Endometrial microvascular endothelial cells (primary cell): ENCODE results near the gene CSNK2B. TPM values are rescaled to one million over a fixed set of nuclear protein-coding genes. Genes with fewer than 3 reads are reported as not detected.
"Not testable (repeated sequence)": the region's sequence is repeated elsewhere in the genome, so short reads cannot be mapped to it uniquely, and the experiment has no call there.

Source experiments
- in situ Hi-C: cut with HindIII; loops from 2 replicates; pipeline ENCODE4 v1.10.0; 2017; ENCODE audit warnings: low sequenced_read_pairs, low pct_unique_long_range_greater_than_20kb; ENCODE audit errors: inconsistent ontology term
- total RNA-seq: library from RNA; depleted of rRNA; stranded (reverse); fragments of >200 nt; gene quantifications from one replicate; pipeline ENCODE4 v1.2.3, GENCODE V29; 2015; ENCODE audit errors: inconsistent ontology term

CSNK2B gene
- total RNA-seq, 1 donor from 2014 or later: 271 TPM

DNA sequence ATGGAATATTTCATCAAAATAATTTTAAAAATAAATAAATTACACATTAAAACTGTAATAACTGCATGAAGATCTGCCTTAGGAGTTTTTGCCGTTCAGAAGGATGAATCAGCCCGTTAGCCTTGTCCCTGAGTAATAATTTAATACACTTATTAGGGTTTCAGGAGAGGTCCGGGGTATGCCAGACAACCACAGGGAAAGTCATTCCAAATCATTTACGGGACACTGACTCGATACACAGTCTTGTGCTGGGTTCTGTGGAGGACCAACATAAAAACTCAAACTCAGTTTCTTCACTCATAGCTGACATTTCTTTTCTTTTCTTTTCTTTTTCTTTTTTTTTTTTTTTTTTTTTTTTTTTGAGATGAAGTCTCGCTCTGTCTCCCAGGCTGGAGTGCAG is 40.1 kb downstream of the CSNK2B start:
- in situ Hi-C loops: no loop called here

DNA sequence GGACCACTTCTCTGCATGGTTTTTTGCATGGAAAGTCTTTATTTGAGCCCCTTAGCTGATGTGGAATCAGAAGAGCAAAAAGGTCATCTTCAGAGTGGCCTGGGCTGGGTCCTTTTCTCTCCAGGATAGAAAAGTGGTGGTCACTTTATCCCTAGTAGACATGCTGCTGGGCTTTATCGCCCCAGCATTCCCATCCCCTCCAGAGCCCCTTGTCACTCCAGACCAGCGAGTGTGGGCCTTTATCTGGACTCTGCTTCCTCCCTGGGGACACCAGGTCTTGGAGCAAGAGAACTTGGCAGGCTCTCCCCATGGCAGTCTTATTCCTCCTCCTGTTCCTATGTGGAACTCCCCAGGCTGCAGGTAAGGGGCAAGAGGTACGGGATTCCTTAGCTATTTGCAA is 40.7 kb downstream of the CSNK2B start, which contains the start of gene LY6G6F:
Gene LY6G6F (plus strand): TSS at position 268 of the 400 bp plus-strand sequence. CDS start 41 bp downstream, at position 309.
- in situ Hi-C loops: no loop called here

DNA sequence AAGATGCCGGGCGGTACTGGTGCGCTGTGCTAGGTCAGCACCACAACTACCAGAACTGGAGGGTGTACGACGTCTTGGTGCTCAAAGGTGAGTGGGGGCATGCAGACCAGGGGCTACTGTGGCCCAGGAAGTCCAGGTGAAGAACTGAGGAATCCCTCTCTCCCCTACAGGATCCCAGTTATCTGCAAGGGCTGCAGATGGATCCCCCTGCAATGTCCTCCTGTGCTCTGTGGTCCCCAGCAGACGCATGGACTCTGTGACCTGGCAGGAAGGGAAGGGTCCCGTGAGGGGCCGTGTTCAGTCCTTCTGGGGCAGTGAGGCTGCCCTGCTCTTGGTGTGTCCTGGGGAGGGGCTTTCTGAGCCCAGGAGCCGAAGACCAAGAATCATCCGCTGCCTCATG is 41.8 kb downstream of the CSNK2B start:
- in situ Hi-C loops: no loop called here

DNA sequence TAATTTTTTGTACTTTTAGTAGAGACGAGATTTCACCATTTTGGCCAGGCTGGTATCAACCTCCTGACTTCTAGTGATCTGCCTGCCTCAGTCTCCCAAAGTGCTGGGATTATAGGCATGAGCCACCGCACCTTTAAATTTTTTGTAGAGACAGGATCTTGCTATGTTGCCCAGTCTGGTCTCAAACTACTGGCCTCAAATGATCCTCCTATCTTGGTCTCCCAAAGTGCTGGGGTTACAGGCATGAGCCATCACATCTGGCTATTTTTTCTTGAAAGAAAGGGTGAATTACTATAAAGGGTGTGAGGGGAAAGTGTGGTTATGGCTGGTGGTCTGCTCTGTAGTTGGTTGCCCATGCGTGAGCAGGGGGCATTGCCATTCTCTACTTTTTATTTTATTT is 42.3 kb downstream of the CSNK2B start:
- in situ Hi-C loops: no loop called here

DNA sequence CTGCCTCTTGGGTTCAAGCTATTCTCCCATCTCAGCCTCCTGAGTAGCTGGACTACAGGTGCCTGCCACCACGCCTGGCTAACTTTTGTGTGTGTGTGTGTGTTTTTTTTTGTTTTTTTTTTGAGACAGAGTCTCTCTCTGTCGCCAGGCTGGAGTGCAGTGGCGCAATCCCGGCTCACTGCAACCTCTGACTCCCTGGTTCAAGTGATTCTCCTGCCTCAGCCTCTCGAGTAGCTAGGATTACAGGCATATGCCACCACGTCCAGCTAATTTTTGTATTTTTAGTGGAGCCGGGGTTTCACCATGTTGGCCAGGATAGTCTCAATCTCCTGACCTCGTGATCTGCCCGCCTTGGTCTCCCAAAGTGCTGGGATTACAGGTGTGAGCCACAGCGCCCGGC is 43.3 kb downstream of the CSNK2B start:
- in situ Hi-C loops: not testable (repeated sequence)

DNA sequence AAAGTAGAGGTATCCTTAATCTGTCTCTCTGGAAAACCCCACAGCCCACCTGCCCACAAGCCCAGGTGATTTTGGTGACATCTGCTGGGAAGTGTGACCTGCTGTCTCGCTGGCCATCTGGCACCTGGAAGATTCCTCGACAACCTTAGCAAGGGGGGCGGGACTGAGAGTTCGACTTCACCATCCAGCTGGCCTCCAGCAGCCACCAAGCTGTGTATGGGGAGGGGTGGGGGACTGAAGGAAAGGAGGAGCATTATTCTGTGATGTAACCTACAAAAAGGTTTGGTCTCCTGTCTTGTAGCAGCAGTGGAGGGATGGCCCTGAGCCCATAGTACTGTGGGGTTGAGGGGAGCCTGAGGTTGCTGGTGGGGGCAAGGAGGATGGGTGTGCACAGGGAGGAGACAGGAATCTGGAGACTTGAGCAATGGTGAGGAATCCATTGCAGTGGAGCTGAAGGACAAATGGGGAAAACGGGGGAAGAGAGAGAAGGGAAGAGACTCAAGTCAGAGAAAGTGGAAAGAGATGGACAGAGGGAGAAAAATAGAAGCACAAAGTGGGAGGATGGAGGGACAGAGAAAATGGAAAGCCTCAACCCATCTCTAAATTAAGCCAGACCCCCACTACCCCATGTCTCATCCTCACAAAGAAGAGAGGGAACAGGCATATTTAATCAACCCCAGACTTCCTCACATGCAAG is 44.8 kb downstream of the CSNK2B start:
- in situ Hi-C loops: no loop called here

DNA sequence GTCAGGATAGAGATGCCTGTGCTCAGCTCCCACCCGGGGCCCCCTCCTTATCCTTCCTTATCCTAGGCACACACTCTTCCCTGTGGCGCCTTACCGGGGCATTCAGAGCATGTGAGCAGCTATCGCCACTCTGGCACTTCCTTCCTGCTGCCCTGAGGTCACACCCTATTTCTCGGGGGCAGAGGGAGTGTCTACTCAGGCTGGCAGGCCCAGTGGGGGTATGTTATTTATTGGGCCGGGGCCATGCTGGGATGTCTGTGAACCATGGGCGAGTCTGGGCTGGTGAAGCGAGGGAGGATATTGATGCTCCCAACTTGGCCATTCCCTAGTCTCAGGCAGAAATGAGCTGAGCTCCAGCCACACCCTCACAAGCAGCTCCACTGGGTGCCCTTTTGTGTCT is 45.4 kb downstream of the CSNK2B start:
- in situ Hi-C loops: no loop called here

DNA sequence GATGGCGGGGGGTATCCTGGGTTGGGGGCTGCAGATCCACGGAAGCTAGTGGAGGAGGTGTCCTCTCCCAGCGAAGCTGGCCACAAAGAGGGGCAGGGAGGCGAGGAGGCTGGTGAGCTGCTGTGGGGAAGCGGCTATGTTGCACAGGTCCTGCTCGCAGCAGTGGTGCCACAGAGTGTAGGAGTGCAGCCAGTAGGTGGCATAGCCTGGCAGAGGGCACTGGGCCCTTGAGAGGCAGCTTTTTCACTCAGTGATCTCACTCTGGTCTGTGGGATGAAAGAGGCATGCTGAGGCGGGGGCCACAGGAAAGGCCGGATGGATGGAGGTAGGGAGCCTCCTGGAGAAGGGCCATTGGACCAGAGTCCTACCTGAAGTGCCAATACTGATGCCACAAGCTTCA is 46.4 kb downstream of the CSNK2B start:
- in situ Hi-C loops: no loop called here

DNA sequence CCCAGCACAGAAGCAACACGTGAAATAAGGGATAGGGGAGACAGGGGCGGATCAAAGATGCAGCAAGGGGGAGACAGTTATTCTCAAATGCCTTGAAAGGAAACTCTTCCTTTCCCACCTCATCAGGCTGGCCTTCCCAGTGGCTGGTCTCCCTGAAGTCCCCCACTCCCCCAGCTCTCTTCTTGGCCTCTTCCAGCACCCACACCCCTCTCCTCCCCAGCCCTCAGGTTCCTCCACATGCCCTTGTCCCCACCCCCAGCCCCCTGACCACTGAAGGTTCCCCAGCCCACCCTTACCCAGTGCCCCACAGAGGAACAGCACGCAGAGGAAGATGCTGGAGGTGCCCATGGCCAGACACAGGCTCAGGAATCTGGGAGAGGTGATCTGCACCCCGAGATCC is 47.6 kb downstream of the CSNK2B start:
- in situ Hi-C loops: no loop called here

DNA sequence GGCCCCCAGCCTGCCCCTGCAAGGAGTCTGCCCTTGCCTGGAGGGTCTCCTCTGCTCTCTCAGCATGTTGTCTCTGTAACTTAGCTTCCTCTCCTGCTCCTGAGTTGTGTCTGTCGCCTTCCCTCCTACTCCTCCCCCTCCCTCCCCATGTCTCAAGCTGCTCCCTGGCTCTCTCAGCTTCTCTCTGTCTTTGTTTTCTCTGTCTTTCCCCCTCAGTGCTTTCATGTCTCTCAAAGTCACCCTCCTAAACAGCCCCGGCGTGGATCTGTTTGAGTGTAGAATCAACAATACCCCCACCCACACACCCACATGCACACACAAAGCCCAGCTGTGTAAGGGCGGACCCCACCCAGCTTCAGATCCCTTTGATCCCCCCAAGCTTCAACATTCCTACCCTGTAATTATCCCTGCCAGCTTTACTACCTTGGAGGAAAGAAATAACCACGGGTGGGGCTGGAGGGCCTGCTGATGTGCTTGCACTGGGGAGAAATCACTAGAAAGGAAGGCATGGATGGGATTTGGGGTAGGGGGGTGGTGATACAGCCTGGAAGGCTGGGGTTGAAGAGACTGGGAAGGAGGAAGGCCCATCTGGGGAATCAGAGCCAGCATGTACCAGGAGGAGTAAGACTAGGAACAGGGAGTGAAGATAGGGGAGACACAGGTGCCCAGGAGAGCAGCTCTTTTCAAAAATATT is 48.3 kb downstream of the CSNK2B start:
- in situ Hi-C loops: no loop called here

DNA sequence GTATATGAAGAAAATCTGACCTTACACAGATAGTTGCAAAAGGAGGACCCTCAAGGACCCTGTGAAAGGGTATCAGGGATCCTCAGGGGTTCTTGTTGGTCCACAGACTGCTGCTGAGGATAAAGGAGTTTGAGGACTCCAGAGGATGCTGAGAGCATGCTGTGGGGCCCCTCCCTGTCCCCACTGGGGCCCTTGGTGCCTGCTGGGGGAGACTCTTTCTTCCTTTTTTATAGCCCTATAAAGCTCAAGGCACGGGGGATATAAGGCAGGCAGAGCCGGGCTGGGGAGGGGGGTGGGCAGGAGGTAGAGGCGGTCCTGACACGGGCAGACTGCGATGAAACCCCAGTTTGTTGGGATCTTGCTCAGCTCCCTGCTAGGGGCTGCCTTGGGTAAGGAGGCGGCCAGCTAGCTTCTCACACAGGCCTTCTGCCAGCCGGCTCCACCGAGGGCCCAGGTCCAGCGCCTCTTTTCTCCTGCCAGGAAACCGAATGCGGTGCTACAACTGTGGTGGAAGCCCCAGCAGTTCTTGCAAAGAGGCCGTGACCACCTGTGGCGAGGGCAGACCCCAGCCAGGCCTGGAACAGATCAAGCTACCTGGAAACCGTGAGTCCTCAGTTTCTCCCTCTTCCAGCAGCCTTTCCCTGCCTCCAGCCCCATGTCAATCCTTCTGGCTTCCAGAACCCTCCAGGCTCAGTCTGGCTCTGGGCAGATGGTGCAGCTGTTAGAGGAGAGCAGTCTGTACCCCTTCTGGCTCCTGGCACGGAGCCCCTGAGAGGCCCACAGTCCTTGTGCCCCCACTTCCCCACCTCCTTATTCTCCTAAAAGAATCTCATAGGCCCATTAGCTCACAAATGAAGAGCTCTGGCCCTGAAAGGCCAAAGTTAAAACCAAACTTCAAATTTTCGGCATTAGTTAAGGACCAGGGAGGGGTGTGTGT is 49.4 kb downstream of the CSNK2B start, which contains the start of gene LY6G6D:
Gene LY6G6D (plus strand): TSS at position 327 of the 937 bp plus-strand sequence. CDS start 8 bp downstream, at position 335.
- in situ Hi-C loops: no loop called here

DNA sequence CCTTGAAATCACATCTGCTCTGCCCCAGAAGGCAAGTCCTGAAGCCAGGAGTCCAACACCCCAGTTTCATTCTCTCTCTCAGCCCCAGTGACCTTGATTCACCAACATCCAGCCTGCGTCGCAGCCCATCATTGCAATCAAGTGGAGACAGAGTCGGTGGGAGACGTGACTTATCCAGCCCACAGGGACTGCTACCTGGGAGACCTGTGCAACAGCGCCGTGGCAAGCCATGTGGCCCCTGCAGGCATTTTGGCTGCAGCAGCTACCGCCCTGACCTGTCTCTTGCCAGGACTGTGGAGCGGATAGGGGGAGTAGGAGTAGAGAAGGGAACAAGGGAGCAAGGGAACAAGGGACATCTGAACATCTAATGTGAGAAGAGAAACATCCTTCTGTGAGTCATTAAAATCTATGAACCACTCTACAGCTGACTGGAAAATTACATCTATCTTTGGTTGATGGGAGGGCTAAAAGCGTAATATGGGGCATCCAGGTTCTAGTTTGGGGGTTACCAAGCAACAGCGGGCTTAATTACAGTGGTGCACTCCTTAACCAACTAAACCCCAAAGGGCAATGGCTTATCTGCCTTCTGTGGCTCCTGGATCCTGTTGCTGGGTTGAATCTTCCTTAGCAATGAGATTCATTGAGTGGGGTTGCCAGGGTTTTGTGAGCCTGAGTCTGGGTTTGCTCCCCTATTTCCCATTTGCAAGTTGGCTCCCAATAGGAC is 51.8 kb downstream of the CSNK2B start:
- in situ Hi-C loops: no loop called here

DNA sequence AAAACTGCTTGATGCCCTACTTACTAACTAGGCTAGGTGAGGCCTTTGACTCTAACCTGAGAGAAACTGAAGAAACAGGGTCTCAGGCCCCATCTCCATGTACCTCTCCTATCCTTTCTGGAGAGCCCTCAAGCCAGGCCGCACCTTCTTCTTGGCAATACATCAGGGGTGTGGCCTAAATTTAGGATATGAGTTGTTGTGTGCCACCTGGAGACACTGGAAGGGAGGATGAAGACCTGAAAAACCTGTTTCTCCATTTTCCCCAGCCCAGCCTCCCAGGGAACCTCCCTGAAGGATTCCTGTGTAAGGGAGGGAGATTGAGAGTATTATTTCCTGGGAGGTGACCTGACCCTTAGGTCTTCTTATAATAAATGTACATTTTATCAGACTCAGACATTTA is 52.4 kb downstream of the CSNK2B start:
- in situ Hi-C loops: no loop called here

DNA sequence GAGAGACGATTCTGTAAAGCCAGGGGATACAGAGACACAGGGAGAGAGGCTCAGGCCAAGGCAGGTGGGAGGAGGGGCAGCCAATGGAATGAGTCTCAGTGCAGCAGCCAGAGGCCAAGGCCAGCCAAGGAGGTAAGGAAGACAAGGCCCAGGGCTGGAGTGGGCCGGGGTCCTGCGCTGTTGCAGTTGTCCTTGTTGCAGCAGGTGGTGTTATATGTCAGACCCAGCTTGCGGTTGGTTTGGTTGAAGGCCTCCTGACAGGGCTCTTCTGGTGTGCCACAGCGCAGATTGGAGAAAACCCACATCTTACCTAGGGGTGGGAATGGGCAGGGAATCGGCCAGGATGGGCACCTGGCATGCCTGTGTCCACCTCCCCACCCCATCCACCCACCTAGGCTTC is 53.1 kb downstream of the CSNK2B start:
- in situ Hi-C loops: no loop called here

Other genes starting within 250 kb of the CSNK2B start
- gene MICB, start 167.9 kb upstream of the CSNK2B start, total RNA-seq: 26.1 TPM
- gene MCCD1, start 137.1 kb upstream of the CSNK2B start, total RNA-seq: not detected
- 465 TPM for gene DDX39B, start 124.1 kb upstream of the CSNK2B start, total RNA-seq
- gene ATP6V1G2, start 119.5 kb upstream of the CSNK2B start, total RNA-seq: not detected
- 13.1 TPM for gene NFKBIL1, start 118.5 kb upstream of the CSNK2B start, total RNA-seq
- not detected for gene LTA, start 93.8 kb upstream of the CSNK2B start, total RNA-seq
- gene TNF, start 90.5 kb upstream of the CSNK2B start, total RNA-seq: not detected
- not detected for gene LTB, start 83.7 kb upstream of the CSNK2B start, total RNA-seq
- gene LST1, start 79.8 kb upstream of the CSNK2B start, total RNA-seq: not detected
- gene NCR3, start 73.1 kb upstream of the CSNK2B start, total RNA-seq: not detected
- not detected for gene AIF1, start 50.8 kb upstream of the CSNK2B start, total RNA-seq
- gene PRRC2A, start 45.4 kb upstream of the CSNK2B start, total RNA-seq: 79.4 TPM
- 262 TPM for gene BAG6, start 13.4 kb upstream of the CSNK2B start, total RNA-seq
- 1.9 TPM for gene APOM, start 10.2 kb upstream of the CSNK2B start, total RNA-seq
- gene C6orf47, start 5.3 kb upstream of the CSNK2B start, total RNA-seq: 17.2 TPM
- 15.2 TPM for gene GPANK1, start 1.1 kb upstream of the CSNK2B start, total RNA-seq
- gene LY6G5B, start 3.9 kb downstream of the CSNK2B start, total RNA-seq: 1.1 TPM
- 0.93 TPM for gene LY6G5C, start 15.0 kb downstream of the CSNK2B start, total RNA-seq
- gene ABHD16A, start 37.2 kb downstream of the CSNK2B start, total RNA-seq: 44.8 TPM
- not detected for gene LY6G6F, start 40.8 kb downstream of the CSNK2B start, total RNA-seq
- not detected for gene LY6G6D, start 49.3 kb downstream of the CSNK2B start, total RNA-seq
- not detected for gene LY6G6C, start 55.7 kb downstream of the CSNK2B start, total RNA-seq
- gene MPIG6B, start 57.3 kb downstream of the CSNK2B start, total RNA-seq: not detected
- 64.2 TPM for gene DDAH2, start 63.2 kb downstream of the CSNK2B start, total RNA-seq
- gene CLIC1, start 70.5 kb downstream of the CSNK2B start, total RNA-seq: 1,067 TPM
- 7.8 TPM for gene MSH5, start 73.9 kb downstream of the CSNK2B start, total RNA-seq
- gene SAPCD1, start 96.6 kb downstream of the CSNK2B start, total RNA-seq: not detected
- not detected for gene VWA7, start 111.2 kb downstream of the CSNK2B start, total RNA-seq
- gene VARS1, start 129.7 kb downstream of the CSNK2B start, total RNA-seq: 101 TPM
- gene LSM2, start 140.9 kb downstream of the CSNK2B start, total RNA-seq: 172 TPM
- gene HSPA1L, start 149.2 kb downstream of the CSNK2B start, total RNA-seq: 0.65 TPM
- 171 TPM for gene HSPA1A, start 149.5 kb downstream of the CSNK2B start, total RNA-seq
- 120 TPM for gene HSPA1B, start 161.7 kb downstream of the CSNK2B start, total RNA-seq
- gene NEU1, start 196.7 kb downstream of the CSNK2B start, total RNA-seq: 94.3 TPM
- 2.6 TPM for gene SLC44A4, start 212.9 kb downstream of the CSNK2B start, total RNA-seq
- gene EHMT2, start 231.6 kb downstream of the CSNK2B start, total RNA-seq: 41.2 TPM
- not detected for gene ZBTB12, start 236.0 kb downstream of the CSNK2B start, total RNA-seq